ENCODE results near the gene UBE2R2.
A peak's percentile ranks its signal among the peaks of the same experiment; 100 is the strongest.

Gene UBE2R2

GRCh38 chr9:33880211-33881089 is 63.5 kb downstream of the UBE2R2 start:
- DNase-seq (ENCODE audit: insufficient read length, low spot score) = no peak
- no peak for FAIRE-seq

- DNase-seq (ENCODE audit: insufficient read length, low spot score) (no peak), FAIRE-seq (no peak)
Measured at GRCh38 chr9:33881635-33882034, 64.7 kb downstream of the UBE2R2 start.

- FAIRE-seq = no peak
- no peak for DNase-seq (ENCODE audit: insufficient read length, low spot score)
Measured at GRCh38 chr9:33884856-33885701, 68.1 kb downstream of the UBE2R2 start.

- FAIRE-seq = no peak
- no peak for DNase-seq (ENCODE audit: insufficient read length, low spot score)
Measured at GRCh38 chr9:33885948-33886347, 69.0 kb downstream of the UBE2R2 start.

- FAIRE-seq (no peak), DNase-seq (ENCODE audit: insufficient read length, low spot score) (no peak)
Measured at GRCh38 chr9:33893861-33894260, 76.9 kb downstream of the UBE2R2 start.

- DNase-seq (ENCODE audit: insufficient read length, low spot score) = no peak
- no peak for FAIRE-seq
Measured at GRCh38 chr9:33894316-33894715, 77.4 kb downstream of the UBE2R2 start.

- no peak for FAIRE-seq
- no peak for DNase-seq (ENCODE audit: insufficient read length, low spot score)
Measured at GRCh38 chr9:33903157-33903780, 86.3 kb downstream of the UBE2R2 start.

- no peak for DNase-seq (ENCODE audit: insufficient read length, low spot score)
- FAIRE-seq = no peak
Measured at GRCh38 chr9:33905137-33905536, 88.2 kb downstream of the UBE2R2 start.

GRCh38 chr9:33906769-33907168 is 89.8 kb downstream of the UBE2R2 start:
- FAIRE-seq = no peak
- DNase-seq (ENCODE audit: insufficient read length, low spot score) = no peak

- DNase-seq (ENCODE audit: insufficient read length, low spot score) = no peak
- FAIRE-seq = no peak
Measured at GRCh38 chr9:33907347-33907746, 90.4 kb downstream of the UBE2R2 start.

- no peak for DNase-seq (ENCODE audit: insufficient read length, low spot score)
- FAIRE-seq = no peak
Measured at GRCh38 chr9:33908114-33908513, 91.2 kb downstream of the UBE2R2 start.

GRCh38 chr9:33908749-33909148 is 91.8 kb downstream of the UBE2R2 start:
- DNase-seq (ENCODE audit: insufficient read length, low spot score) (no peak), FAIRE-seq (no peak)

GRCh38 chr9:33913541-33913940 is 96.6 kb downstream of the UBE2R2 start:
- FAIRE-seq (no peak), DNase-seq (ENCODE audit: insufficient read length, low spot score) (no peak)

- DNase-seq (ENCODE audit: insufficient read length, low spot score) (no peak), FAIRE-seq (no peak)
Measured at GRCh38 chr9:33914887-33915628, 98.1 kb downstream of the UBE2R2 start.

GRCh38 chr9:33917036-33917435 is 100.1 kb downstream of the UBE2R2 start:
- FAIRE-seq (no peak), DNase-seq (ENCODE audit: insufficient read length, low spot score) (no peak)

- no peak for DNase-seq (ENCODE audit: insufficient read length, low spot score)
- no peak for FAIRE-seq
Measured at GRCh38 chr9:33919276-33919897, 102.4 kb downstream of the UBE2R2 start.

GRCh38 chr9:33921967-33922895 is 105.3 kb downstream of the UBE2R2 start:
- DNase-seq (ENCODE audit: insufficient read length, low spot score) (peak; percentile 13), FAIRE-seq (no peak)

GRCh38 chr9:33923079-33923478 is 106.1 kb downstream of the UBE2R2 start:
- DNase-seq (ENCODE audit: insufficient read length, low spot score) = no peak
- no peak for FAIRE-seq
